Gastroesophageal sphincter (tissue), 3 donors: Measurements from ENCODE around the gene CDHR5.

ENCODE experiments used
- CTCF ChIP-seq, 4 experiments: fragments of 200-600 bp in 2 of 4; fragments of 450-650 bp in 2 of 4; sonication (generic) in 1 of 4; IDR thresholded peaks; one replicate each; pipeline ENCODE4 v1.5.1; 2017 to 2019; ENCODE audit warnings: antibody characterized with exemption in 4 of 4, mild to moderate bottlenecking in 2 of 4, moderate library complexity in 2 of 4
- POLR2A ChIP-seq, 2 donors: fragments of 450-650 bp; IDR thresholded peaks; one replicate each; pipeline ENCODE4 v1.6.1; 2017; ENCODE audit warnings: antibody characterized with exemption in 2 of 2, mild to moderate bottlenecking in 2 of 2, moderate library complexity in 1 of 2

GRCh38 chr11:656866-657265, 32.1 kb upstream of the CDHR5 start:
- TF ChIP-seq CTCF (IDR thresholded peaks at IDR 0.05) (no peak), POLR2A (IDR thresholded peaks at IDR 0.05) (no peak)
